Brain pericyte (primary cell): ENCODE data around the gene CHN1.

ENCODE experiments used
- DNase-seq: peaks from one replicate; pipeline ENCODE4 v3.0.0-alpha.2; 2012; ENCODE audit warnings: low read depth, low spot score

The CHN1 gene

GRCh38 chr2:174768557-174768956 is 236.6 kb downstream of the CHN1 start:
- DNase-seq = no peak

GRCh38 chr2:174766271-174766670 is 238.9 kb downstream of the CHN1 start:
- no peak for DNase-seq

- DNase-seq = no peak
Observed at GRCh38 chr2:174765576-174765975, 239.6 kb downstream of the CHN1 start.

- DNase-seq = no peak
Observed at GRCh38 chr2:174764280-174765255, 240.6 kb downstream of the CHN1 start, which contains the start of gene CHRNA1. CHRNA1 (minus strand) TSS chr2:174764472; CDS start chr2:174764394, 78 bp downstream.

GRCh38 chr2:174763780-174764179 is 241.4 kb downstream of the CHN1 start:
- DNase-seq = no peak

- no peak for DNase-seq
Observed at GRCh38 chr2:174762464-174762863, 242.7 kb downstream of the CHN1 start.

GRCh38 chr2:174761837-174762236 is 243.3 kb downstream of the CHN1 start:
- DNase-seq = no peak

- DNase-seq = no peak
Observed at GRCh38 chr2:174760845-174761473, 244.2 kb downstream of the CHN1 start.

GRCh38 chr2:174759381-174760065 is 245.7 kb downstream of the CHN1 start:
- no peak for DNase-seq

- DNase-seq = no peak
Observed at GRCh38 chr2:174756743-174757142, 248.4 kb downstream of the CHN1 start.

- DNase-seq = no peak
Observed at GRCh38 chr2:174753038-174753633, 252.0 kb downstream of the CHN1 start.

- no peak for DNase-seq
Observed at GRCh38 chr2:174752403-174753037, 252.7 kb downstream of the CHN1 start.

GRCh38 chr2:174750923-174751441 is 254.2 kb downstream of the CHN1 start:
- no peak for DNase-seq

GRCh38 chr2:174749793-174750192 is 255.4 kb downstream of the CHN1 start:
- no peak for DNase-seq

GRCh38 chr2:174748948-174749347 is 256.2 kb downstream of the CHN1 start:
- DNase-seq = peak; percentile 30
